Skeletal muscle satellite cell (primary cell): ENCODE results near the gene NTNG1.

Source experiments
- H3K27me3 ChIP-seq: 2 replicates; pipeline ENCODE4 v1.7.0; 2013; ENCODE audit warnings: low read length; ENCODE audit not compliant: control insufficient read depth, insufficient read depth
- H3K36me3 ChIP-seq: 2 replicates; pipeline ENCODE4 v1.7.0; 2013; ENCODE audit warnings: mild to moderate bottlenecking, control low read depth, low read length; ENCODE audit not compliant: insufficient read depth
- H3K4me1 ChIP-seq: 2 replicates; pipeline ENCODE4 v1.7.0; 2013; ENCODE audit warnings: low read length; ENCODE audit not compliant: control insufficient read depth, insufficient read depth
- H3K4me2 ChIP-seq: 2 replicates; pipeline ENCODE4 v1.7.0; 2013; ENCODE audit warnings: mild to moderate bottlenecking, low read length
- H3K4me3 ChIP-seq: 2 replicates; pipeline ENCODE4 v1.7.0; 2013; ENCODE audit warnings: low read length
- H3K9ac ChIP-seq: 2 replicates; pipeline ENCODE4 v1.7.0; 2013; ENCODE audit warnings: mild to moderate bottlenecking, low read depth, low read length, moderate library complexity
- H3K9me3 ChIP-seq: replicated peaks from 2 replicates; pipeline ENCODE4 v1.7.0; 2013; ENCODE audit warnings: mild to moderate bottlenecking, control low read depth, low read length

NTNG1 gene

DNA sequence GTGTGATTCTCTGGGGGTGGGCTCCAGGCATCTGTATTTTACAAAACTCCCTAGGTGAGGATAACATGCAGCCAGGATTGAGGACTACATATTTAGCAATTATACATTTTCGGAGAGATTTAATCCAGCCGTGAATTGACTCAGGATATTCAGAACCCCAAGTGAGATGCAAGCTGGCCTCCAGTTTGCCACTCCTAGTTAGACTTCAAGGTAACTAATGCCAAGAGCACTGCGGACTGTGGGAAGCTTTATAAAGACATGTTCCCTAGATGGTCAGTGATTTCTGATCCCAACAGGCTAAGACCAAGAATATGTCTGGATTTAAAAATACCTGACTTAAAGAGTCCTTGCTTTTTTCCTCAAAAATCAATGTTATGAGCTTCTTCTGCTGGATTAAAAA is 308.5 kb downstream of the NTNG1 start:
- no peak overlapping the region for H3K9ac ChIP-seq
- H3K4me3 ChIP-seq: no peak overlapping the region
- no peaks in the 10 kb centered on the region for H3K4me1 ChIP-seq

DNA sequence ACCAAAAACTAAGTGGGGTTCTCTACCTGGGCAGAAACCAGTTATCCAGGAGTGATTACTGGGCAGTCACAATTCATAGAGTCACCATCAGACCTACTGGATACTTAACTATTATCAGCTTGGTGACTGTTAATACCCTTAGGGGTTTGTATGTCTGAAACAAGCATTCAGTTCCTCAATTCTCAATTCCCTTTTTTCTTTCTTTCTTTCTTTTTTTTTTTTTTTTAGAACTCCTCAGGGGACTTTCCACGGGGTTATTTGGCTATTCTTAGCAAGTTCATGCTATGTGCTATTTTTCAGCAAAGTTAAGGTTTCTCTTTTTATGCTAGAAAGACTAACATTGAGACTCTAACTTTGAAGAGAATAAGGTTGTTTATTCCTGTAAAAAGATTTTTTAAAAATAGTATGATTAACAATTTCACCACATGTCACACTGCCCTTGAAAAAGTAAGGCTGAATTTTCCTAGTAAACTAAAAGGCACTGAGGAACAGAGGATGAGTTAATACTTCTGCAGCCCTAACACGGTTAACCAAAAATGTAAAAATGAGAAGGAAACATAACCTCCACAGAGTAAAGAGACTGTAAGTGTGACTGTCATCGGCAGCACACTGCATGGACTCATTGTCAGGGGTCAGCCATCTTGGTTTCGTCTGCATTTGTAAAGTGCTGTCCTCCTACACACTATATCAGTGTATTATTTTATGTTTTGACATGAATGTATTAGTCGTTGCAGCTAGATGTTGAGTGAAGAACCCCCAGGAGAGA is 310.2 kb downstream of the NTNG1 start:
- H3K9ac ChIP-seq: no peak overlapping the region

More for the DNA sequence above, 308.5 kb downstream of the NTNG1 start:
- Histone ChIP-seq H3K4me2 (no peak overlapping the region), H3K27me3 (no peaks in the 10 kb centered on the region), H3K36me3 (no peaks in the 10 kb centered on the region), H3K9me3 (no peaks in the 10 kb centered on the region)

DNA sequence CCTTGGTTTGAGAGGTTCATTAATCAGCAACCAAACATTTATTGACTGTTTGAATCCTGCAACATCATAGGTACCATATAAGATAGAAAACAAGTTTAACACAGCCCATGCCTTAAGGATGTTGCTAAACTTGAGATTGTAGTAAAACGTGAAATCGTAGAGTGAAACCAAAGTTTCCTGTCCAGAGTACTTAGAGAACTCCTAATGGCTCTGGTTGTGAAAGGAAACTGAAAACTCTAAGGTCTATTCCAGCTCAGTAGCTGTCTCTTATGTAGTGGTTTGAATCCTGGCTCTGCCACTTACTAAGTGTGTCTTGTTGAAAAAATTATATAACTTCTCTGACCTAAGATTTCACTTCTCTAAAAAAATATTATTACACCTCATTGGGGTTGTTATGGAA is 310.9 kb downstream of the NTNG1 start:
- H3K4me2 ChIP-seq: no peak overlapping the region
- no peaks in the 10 kb centered on the region for H3K27me3 ChIP-seq
- H3K9ac ChIP-seq: no peak overlapping the region
- H3K36me3 ChIP-seq: no peaks in the 10 kb centered on the region
- H3K4me1 ChIP-seq: no peaks in the 10 kb centered on the region
- no peaks in the 10 kb centered on the region for H3K9me3 ChIP-seq
- no peak overlapping the region for H3K4me3 ChIP-seq

More for the DNA sequence above, 310.2 kb downstream of the NTNG1 start:
- Histone ChIP-seq H3K9me3 (no peaks in the 10 kb centered on the region), H3K4me3 (no peak overlapping the region), H3K4me2 (no peak overlapping the region), H3K4me1 (no peaks in the 10 kb centered on the region), H3K36me3 (no peaks in the 10 kb centered on the region), H3K27me3 (no peaks in the 10 kb centered on the region)

DNA sequence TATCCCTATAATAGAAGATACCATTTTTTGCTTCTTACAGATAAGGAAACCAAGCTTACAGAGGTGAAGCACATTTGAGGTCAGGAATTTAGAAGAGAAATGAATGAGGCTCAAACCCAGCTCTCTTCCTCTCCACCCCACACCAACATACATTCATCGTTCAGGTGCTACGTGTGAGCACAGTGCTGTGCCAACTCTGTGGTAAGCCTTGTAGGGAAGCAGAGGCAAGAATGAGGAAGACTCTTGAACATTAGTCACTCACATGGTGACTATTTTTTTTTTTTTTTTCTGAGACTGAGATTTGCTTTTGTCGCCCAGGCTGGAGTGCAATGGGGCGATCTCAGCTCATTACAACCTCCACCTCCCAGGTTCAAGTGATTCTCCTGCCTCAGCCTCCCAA is 314.0 kb downstream of the NTNG1 start:
- no peak overlapping the region for H3K9ac ChIP-seq
- H3K27me3 ChIP-seq: no peaks in the 10 kb centered on the region
- no peak overlapping the region for H3K4me2 ChIP-seq
- no peaks in the 10 kb centered on the region for H3K9me3 ChIP-seq
- H3K4me1 ChIP-seq: no peaks in the 10 kb centered on the region
- H3K4me3 ChIP-seq: no peak overlapping the region
- H3K36me3 ChIP-seq: no peaks in the 10 kb centered on the region

DNA sequence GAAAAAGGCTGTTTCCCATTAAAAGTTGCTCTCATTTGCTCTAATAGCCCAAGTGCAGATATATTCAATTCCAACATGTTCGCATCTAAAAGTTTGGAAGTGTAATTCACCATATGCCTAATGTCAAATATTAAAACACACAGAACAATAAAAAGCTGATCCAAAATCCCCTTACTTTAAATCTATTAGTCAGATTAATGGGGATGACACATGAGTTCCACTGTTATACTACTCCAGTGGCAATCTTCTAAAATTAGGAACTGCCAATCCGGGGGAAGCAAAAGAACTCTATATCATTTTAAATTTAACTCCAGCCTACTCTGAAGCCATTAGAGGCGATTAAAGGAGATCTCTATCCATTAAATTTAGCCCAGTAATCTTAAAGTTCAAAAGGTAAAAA is 317.1 kb downstream of the NTNG1 start:
- no peaks in the 10 kb centered on the region for H3K9me3 ChIP-seq
- no peak overlapping the region for H3K4me2 ChIP-seq
- no peaks in the 10 kb centered on the region for H3K36me3 ChIP-seq
- no peak overlapping the region for H3K4me3 ChIP-seq
- H3K27me3 ChIP-seq: no peaks in the 10 kb centered on the region
- H3K4me1 ChIP-seq: no peaks in the 10 kb centered on the region
- no peak overlapping the region for H3K9ac ChIP-seq

DNA sequence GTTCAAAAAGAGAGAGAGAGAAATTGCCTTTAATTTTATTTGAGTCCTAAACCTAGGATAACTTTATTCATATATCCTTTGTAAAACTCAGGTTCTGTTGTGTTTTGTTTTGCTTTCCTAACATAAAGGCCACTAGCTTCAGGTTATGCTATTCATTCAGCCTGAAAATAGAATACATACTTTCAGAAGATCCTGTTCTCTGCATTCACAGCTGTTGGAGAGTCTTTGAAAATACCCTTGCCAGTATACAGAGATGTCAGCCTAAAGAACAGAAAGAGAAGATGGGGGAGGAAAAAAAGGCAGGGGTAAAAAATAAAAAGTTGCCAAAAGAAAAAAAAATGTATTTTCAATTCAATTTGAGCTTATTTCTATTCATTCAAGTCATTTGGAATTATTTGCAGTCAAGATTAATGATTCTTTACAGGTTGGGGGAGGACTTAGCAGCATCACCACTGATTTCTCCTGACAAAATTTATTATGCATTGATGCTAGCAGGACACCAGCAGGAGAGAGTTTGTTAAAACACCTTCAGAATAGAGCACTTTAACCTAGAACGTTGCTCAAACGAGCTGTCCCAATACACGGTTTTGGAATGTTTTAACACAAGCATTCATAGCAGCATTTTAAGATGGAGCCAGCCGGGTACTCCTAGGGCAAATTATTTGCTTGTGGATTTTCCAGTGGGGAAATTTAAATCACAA is 318.5 kb downstream of the NTNG1 start:
- no peak overlapping the region for H3K4me2 ChIP-seq
- no peaks in the 10 kb centered on the region for H3K4me1 ChIP-seq

DNA sequence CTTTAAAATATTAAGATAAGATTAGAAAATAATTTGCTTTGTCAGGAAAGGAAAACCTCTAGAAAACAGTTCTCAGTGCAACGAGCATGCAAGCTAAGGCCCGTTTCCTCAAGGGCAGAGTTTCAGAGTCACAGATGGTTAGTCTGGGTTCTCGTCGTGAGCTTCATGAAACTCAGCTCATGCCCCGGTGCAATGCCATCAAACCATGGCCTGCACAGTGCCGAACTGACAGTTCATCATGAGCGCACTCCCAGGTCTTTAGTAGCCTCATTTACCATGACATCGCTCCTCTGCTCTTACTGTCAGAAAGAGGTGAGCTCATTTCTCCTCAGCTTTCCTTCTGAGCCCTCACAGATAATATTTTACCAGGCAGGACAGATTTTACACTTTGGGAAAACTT is 319.2 kb downstream of the NTNG1 start:
- no peak overlapping the region for H3K4me3 ChIP-seq
- H3K27me3 ChIP-seq: no peaks in the 10 kb centered on the region
- no peak overlapping the region for H3K4me2 ChIP-seq
- H3K4me1 ChIP-seq: no peaks in the 10 kb centered on the region
- no peak overlapping the region for H3K9ac ChIP-seq
- no peaks in the 10 kb centered on the region for H3K9me3 ChIP-seq
- H3K36me3 ChIP-seq: no peaks in the 10 kb centered on the region

More for the DNA sequence above, 318.5 kb downstream of the NTNG1 start:
- no peak overlapping the region for H3K9ac ChIP-seq
- no peaks in the 10 kb centered on the region for H3K36me3 ChIP-seq
- H3K27me3 ChIP-seq: no peaks in the 10 kb centered on the region
- H3K4me3 ChIP-seq: no peak overlapping the region
- no peaks in the 10 kb centered on the region for H3K9me3 ChIP-seq

DNA sequence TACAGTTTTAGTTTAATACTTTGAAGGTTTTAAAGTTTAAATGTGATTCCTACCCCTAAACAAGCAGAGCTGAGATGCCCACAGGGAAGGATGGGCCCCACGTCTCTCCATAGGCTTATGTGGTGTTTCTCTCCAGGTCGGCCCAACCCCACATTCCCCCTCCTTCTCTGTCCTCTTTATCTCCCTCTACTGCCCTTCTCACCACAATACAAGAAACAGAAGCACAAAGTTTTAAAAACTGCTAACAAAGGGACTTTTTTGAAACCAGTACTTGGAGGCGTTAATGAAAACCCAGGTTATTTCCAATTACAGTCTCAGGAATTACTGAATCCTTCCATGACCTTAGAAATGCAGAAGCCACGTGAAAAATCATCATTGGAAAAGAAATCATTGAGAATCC is 324.0 kb downstream of the NTNG1 start:
- Histone ChIP-seq H3K36me3 (no peaks in the 10 kb centered on the region), H3K9ac (no peak overlapping the region), H3K4me2 (no peak overlapping the region), H3K4me3 (no peak overlapping the region), H3K27me3 (peaks cover 8% of the 10 kb centered on the region), H3K9me3 (no peaks in the 10 kb centered on the region), H3K4me1 (no peaks in the 10 kb centered on the region)

DNA sequence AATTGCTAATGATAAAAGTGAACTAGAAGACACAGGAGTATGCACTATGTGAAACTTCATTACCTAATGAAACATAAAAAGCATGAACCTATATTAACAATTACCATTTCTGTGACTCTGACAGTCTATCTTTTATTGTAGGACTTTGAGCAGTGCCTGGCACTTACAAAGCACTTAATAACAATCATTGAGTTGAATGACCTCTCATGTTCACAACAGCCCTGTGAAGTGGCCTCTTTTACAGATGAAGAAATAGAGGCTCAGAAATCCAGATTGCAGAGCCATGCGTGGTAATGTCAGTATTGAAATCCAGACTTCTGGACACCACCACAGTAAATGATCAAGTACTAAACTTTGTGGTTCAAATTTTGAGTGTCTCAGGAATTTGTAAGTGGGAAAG is 326.4 kb downstream of the NTNG1 start:
- Histone ChIP-seq H3K9ac (no peak overlapping the region), H3K4me3 (no peak overlapping the region), H3K27me3 (peaks cover 8% of the 10 kb centered on the region), H3K4me1 (no peaks in the 10 kb centered on the region), H3K36me3 (no peaks in the 10 kb centered on the region), H3K4me2 (no peak overlapping the region), H3K9me3 (no peaks in the 10 kb centered on the region)

DNA sequence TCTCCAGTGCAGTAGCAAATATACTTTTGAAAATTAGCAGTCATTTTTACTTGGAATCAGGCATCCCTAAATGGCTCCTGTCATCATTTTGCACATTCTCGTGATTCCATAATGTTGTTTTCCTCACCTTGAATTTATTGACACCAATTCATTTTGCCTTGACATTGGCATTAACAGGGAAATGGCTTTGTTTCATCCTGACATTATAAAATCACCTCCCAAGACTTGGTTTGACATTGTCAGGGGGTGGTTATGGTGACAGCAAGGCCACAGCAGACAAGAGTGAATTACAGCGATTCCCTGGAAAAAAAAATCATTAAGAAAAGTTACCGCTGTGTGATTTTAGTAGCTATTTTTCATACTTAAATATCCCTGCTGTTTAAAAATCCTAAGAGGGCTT is 327.0 kb downstream of the NTNG1 start:
- Histone ChIP-seq H3K4me1 (no peaks in the 10 kb centered on the region), H3K4me3 (no peak overlapping the region), H3K4me2 (no peak overlapping the region), H3K9me3 (no peaks in the 10 kb centered on the region), H3K27me3 (peaks cover 8% of the 10 kb centered on the region), H3K9ac (no peak overlapping the region), H3K36me3 (no peaks in the 10 kb centered on the region)

DNA sequence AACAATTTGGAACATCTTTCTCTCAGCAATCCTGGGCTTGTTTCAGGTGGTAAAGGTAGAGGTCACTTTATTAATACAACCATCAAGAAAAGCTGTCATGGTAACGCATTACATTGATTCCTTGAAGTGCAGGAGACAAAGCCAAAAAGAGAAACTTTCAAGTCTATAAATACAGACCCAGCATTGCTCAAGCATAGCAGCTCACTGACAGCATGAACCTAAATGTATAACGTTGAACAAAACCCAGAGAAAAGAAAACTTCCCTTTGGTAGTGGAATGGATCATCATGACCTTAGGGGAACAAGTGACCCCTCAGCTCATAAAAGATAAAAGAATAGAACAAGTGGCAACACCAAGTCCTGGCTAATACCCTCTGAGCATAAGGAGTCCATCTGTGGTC is 332.2 kb downstream of the NTNG1 start:
- Histone ChIP-seq H3K4me2 (no peak overlapping the region), H3K27me3 (no peaks in the 10 kb centered on the region)

More for the DNA sequence above, 332.2 kb downstream of the NTNG1 start:
- Histone ChIP-seq H3K36me3 (no peaks in the 10 kb centered on the region), H3K4me3 (no peak overlapping the region), H3K4me1 (peaks cover 8% of the 10 kb centered on the region), H3K9ac (no peak overlapping the region), H3K9me3 (no peaks in the 10 kb centered on the region)
